Measurements from ENCODE around the gene TACC2. TPM values are rescaled to one million over a fixed set of nuclear protein-coding genes. Genes with fewer than 3 reads are reported as not detected.

The TACC2 gene
- total and polyA plus RNA-seq, 2 donors (not counting 1 experiment from before 2014, with no cell fraction given): not detected

DNA sequence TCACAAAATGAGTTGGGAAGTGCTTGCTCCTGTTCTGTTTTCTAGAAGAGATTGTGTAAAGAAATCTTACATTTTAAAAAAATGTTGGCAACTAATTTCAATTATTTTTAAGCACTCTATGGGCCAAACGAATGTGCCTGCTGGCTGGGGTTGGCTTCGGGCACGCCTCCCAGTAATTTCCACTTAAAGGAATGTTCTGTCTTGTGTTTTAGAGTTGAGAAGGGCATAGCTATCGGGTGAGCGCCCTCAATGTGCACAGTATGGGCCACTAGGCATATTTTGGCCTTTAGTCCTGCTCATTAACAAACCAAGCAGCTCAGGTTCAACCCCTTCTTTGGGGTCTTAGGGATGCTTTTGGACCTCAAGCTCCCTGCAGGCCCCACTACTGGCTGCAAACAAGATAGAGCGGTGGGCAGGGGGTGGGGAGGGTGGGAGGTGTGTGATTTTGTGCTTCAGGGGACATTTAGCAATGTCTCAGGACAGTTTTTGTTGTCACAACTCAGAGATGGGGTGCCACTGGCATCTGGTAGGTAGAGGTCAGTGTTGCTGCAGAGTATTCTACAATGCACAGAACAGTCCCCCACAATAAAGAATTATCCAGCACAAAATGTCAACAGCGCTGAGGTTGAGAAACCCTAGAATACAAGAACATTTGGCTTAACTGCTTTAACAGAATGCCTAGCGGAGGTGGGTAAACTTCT lies 40.7 kb downstream of the TACC2 start:
- Histone ChIP-seq H3K27ac (ENCODE audit: low read length in 2 of 2) (no peak overlapping the region), H2AFZ (ENCODE audit: insufficient read depth, low read depth, low read length, poor library complexity, severe bottlenecking) (no peak overlapping the region), H3K9ac (ENCODE audit: low read length) (no peak overlapping the region), H3K4me3 (ENCODE audit: control extremely low read depth in 1 of 5, extremely low read depth in 1 of 5, insufficient read depth in 1 of 5, low read depth in 2 of 5, low read length in 4 of 5) (no peak overlapping the region), H3K27me3 (replicated peaks in 1 of 4; ENCODE audit: control extremely low read depth in 1 of 4, control insufficient read depth in 3 of 4, insufficient read depth in 4 of 4, low read length in 3 of 4) (no peaks in the 10 kb centered on the region), H3K36me3 (replicated peaks in 1 of 2; ENCODE audit: control extremely low read depth in 1 of 2, control insufficient read depth in 1 of 2, extremely low read depth in 1 of 2, insufficient read depth in 2 of 2, low read length in 1 of 2) (no peaks in the 10 kb centered on the region), H3K9me3 (ENCODE audit: control extremely low read depth in 1 of 3, control insufficient read depth in 2 of 3, insufficient read depth in 1 of 3, low read length in 2 of 3) (peaks cover 0 to 3% (median 0%) of the 10 kb centered on the region in 3 donors), H3K4me1 (ENCODE audit: control insufficient read depth in 2 of 2, insufficient read depth in 2 of 2, low read length in 2 of 2) (no peaks in the 10 kb centered on the region), H3K4me2 (replicated peaks; ENCODE audit: low read depth, low read length, poor library complexity, severe bottlenecking) (no peak overlapping the region), H3K79me2 (ENCODE audit: control insufficient read depth, insufficient read depth, low read length) (no peaks in the 10 kb centered on the region), H4K20me1 (ENCODE audit: control insufficient read depth, insufficient read depth, low read length, poor library complexity, severe bottlenecking) (no peaks in the 10 kb centered on the region)
- ChIA-PET CTCF (no interaction called here), POLR2A (no interaction called here)
- WGBS (ENCODE audit: insufficient coverage): 87% methylated on average over 5 of the region's 8 CpGs
- no peak for DNase-seq
- Mint-ChIP-seq H3K27ac (no peak overlapping the region), H3K4me3 (no peak overlapping the region), H3K4me1 (no peaks in the 10 kb centered on the region), H3K9me3 (ENCODE audit: insufficient read depth) (no peaks in the 10 kb centered on the region), H3K27me3 (peaks cover 12% of the 10 kb centered on the region)
- intact Hi-C loops (cut with micrococcal nuclease): no loop called here
- no peak for ATAC-seq (ENCODE audit: low read depth)
- no peak for TF ChIP-seq EZH2 (IDR thresholded peaks at IDR 0.05; ENCODE audit: borderline replicate concordance, insufficient read depth, low read depth, low read length, poor library complexity, severe bottlenecking)
- TF ChIP-seq, protein P1, sequence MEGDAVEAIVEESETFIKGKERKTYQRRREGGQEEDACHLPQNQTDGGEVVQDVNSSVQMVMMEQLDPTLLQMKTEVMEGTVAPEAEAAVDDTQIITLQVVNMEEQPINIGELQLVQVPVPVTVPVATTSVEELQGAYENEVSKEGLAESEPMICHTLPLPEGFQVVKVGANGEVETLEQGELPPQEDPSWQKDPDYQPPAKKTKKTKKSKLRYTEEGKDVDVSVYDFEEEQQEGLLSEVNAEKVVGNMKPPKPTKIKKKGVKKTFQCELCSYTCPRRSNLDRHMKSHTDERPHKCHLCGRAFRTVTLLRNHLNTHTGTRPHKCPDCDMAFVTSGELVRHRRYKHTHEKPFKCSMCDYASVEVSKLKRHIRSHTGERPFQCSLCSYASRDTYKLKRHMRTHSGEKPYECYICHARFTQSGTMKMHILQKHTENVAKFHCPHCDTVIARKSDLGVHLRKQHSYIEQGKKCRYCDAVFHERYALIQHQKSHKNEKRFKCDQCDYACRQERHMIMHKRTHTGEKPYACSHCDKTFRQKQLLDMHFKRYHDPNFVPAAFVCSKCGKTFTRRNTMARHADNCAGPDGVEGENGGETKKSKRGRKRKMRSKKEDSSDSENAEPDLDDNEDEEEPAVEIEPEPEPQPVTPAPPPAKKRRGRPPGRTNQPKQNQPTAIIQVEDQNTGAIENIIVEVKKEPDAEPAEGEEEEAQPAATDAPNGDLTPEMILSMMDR (IDR thresholded peaks at IDR 0.05): no peak

DNA sequence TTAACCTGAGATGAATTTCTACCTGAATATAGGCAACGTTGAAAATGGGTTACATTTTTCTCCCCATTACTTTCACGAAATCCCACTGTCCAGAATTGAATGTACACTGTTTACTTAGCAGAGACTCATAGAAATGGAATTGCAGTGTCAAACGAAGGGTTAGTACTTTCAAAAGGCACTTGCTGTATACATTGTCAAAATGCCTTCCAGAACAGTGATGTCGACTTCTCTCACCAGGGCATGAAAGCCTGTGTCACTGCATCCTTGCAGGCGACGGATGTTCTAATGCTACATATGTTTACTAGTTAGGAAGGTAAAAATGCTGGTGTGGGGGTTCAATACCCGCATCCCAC lies 41.2 kb downstream of the TACC2 start:
- no peaks in the 10 kb centered on the region for H4K20me1 ChIP-seq (ENCODE audit: control insufficient read depth, insufficient read depth, low read length, poor library complexity, severe bottlenecking)

More for the DNA sequence above, 41.2 kb downstream of the TACC2 start:
- Histone ChIP-seq H3K4me3 (ENCODE audit: control extremely low read depth in 1 of 5, extremely low read depth in 1 of 5, insufficient read depth in 1 of 5, low read depth in 2 of 5, low read length in 4 of 5) (no peak overlapping the region), H3K27ac (ENCODE audit: low read length in 2 of 2) (no peak overlapping the region), H3K4me2 (replicated peaks; ENCODE audit: low read depth, low read length, poor library complexity, severe bottlenecking) (no peak overlapping the region), H3K27me3 (replicated peaks in 1 of 4; ENCODE audit: control extremely low read depth in 1 of 4, control insufficient read depth in 3 of 4, insufficient read depth in 4 of 4, low read length in 3 of 4) (no peaks in the 10 kb centered on the region), H3K79me2 (ENCODE audit: control insufficient read depth, insufficient read depth, low read length) (no peaks in the 10 kb centered on the region), H3K9me3 (ENCODE audit: control extremely low read depth in 1 of 3, control insufficient read depth in 2 of 3, insufficient read depth in 1 of 3, low read length in 2 of 3) (peaks cover 0 to 3% (median 0%) of the 10 kb centered on the region in 3 donors), H3K9ac (ENCODE audit: low read length) (no peak overlapping the region), H3K4me1 (ENCODE audit: control insufficient read depth in 2 of 2, insufficient read depth in 2 of 2, low read length in 2 of 2) (no peaks in the 10 kb centered on the region), H3K36me3 (replicated peaks in 1 of 2; ENCODE audit: control extremely low read depth in 1 of 2, control insufficient read depth in 1 of 2, extremely low read depth in 1 of 2, insufficient read depth in 2 of 2, low read length in 1 of 2) (no peaks in the 10 kb centered on the region), H2AFZ (ENCODE audit: insufficient read depth, low read depth, low read length, poor library complexity, severe bottlenecking) (no peak overlapping the region)
- no peak overlapping the region for H3K4me3 Mint-ChIP-seq
- H3K9me3 Mint-ChIP-seq (ENCODE audit: insufficient read depth): no peaks in the 10 kb centered on the region
- DNase-seq: no peak
- no CpG with 5 or more reads among the region's 7 CpGs for WGBS (ENCODE audit: insufficient coverage)
- POLR2A ChIA-PET: no interaction called here
- H3K27ac Mint-ChIP-seq: no peak overlapping the region
- CTCF ChIA-PET: no interaction called here
- H3K27me3 Mint-ChIP-seq: peaks cover 12% of the 10 kb centered on the region
- TF ChIP-seq, protein P1 (IDR thresholded peaks at IDR 0.05): no peak
- TF ChIP-seq EZH2 (IDR thresholded peaks at IDR 0.05; ENCODE audit: borderline replicate concordance, insufficient read depth, low read depth, low read length, poor library complexity, severe bottlenecking): no peak
- intact Hi-C loops (cut with micrococcal nuclease): no loop called here
- no peak for ATAC-seq (ENCODE audit: low read depth)
- H3K4me1 Mint-ChIP-seq: no peaks in the 10 kb centered on the region

Measured in B cell (primary cell).